ENCODE data around the gene SOX15. TPM values are rescaled to one million over a fixed set of nuclear protein-coding genes. Genes with fewer than 3 reads are reported as not detected.

SOX15 gene
- total RNA-seq, 4 donors from 2014 or later, result 3.1 to 6.9 (median 5.0) TPM

- peak overlapping the region; percentile 93 to 97 (median 96) for H3K27ac ChIP-seq
- H3K36me3 ChIP-seq, result peaks cover 4 to 50% (median 6%) of the 10 kb centered on the region in 3 donors
- no peaks in the 10 kb centered on the region for H3K27me3 ChIP-seq
- 74 to 89% methylated on average over 23 to 35 of the region's 36 CpGs for WGBS, 2 donors
- H3K9me3 ChIP-seq, result no peaks in the 10 kb centered on the region
- TF ChIP-seq EP300 (IDR thresholded peaks at IDR 0.05) (no peak), POLR2A (IDR thresholded peaks at IDR 0.05) (no peak), CTCF (IDR thresholded peaks at IDR 0.05) (no peak)
- peaks cover 0 to 76% (median 47%) of the 10 kb centered on the region in 4 donors for H3K4me1 ChIP-seq
- H3K4me3 ChIP-seq, result peak overlapping the region; percentile 51 to 85 (median 56)
- DNase-seq (ENCODE audit: low spot score in 2 of 2), result no peak
Measured at GRCh38 chr17:7582396-7583252, 7.3 kb downstream of the SOX15 start.

GRCh38 chr17:7580604-7581575 is 9.0 kb downstream of the SOX15 start:
- peaks cover 4 to 53% (median 23%) of the 10 kb centered on the region in 3 donors for H3K36me3 ChIP-seq
- H3K4me3 ChIP-seq, result peak overlapping the region in 2 of 4 donors; percentile 12 to 59
- H3K4me1 ChIP-seq, result peaks cover 0 to 90% (median 51%) of the 10 kb centered on the region in 4 donors
- 73 to 76% methylated on average over 23 of the region's 23 CpGs for WGBS, 2 donors
- DNase-seq (ENCODE audit: low spot score in 2 of 2), result no peak
- H3K27ac ChIP-seq, result peak overlapping the region; percentile 46 to 97 (median 96)
- TF ChIP-seq CTCF (IDR thresholded peaks at IDR 0.05) (no peak), POLR2A (IDR thresholded peaks at IDR 0.05) (no peak), EP300 (IDR thresholded peaks at IDR 0.05) (no peak)
- H3K9me3 ChIP-seq, result no peaks in the 10 kb centered on the region
- no peaks in the 10 kb centered on the region for H3K27me3 ChIP-seq

- Histone ChIP-seq H3K4me3 (peak overlapping the region; percentile 11 to 59 (median 26)), H3K36me3 (peaks cover 4 to 62% (median 27%) of the 10 kb centered on the region in 3 donors), H3K27me3 (no peaks in the 10 kb centered on the region), H3K27ac (peak overlapping the region; percentile 46 to 97 (median 96)), H3K9me3 (no peaks in the 10 kb centered on the region), H3K4me1 (peaks cover 0 to 90% (median 60%) of the 10 kb centered on the region in 4 donors)
- 68 to 70% methylated on average over 12 of the region's 12 CpGs for WGBS, 2 donors
- DNase-seq (ENCODE audit: low spot score in 2 of 2), result peak in 1 of 2 donors; percentile 22
- no peak for TF ChIP-seq POLR2A (IDR thresholded peaks at IDR 0.05)
- no peak for TF ChIP-seq EP300 (IDR thresholded peaks at IDR 0.05)
- TF ChIP-seq CTCF (IDR thresholded peaks at IDR 0.05), result no peak
Measured at GRCh38 chr17:7579834-7580603, 9.9 kb downstream of the SOX15 start.

- DNase-seq (ENCODE audit: low spot score in 2 of 2), result peak in 1 of 2 donors; percentile 64
- no peaks in the 10 kb centered on the region for H3K9me3 ChIP-seq
- WGBS, 2 donors, result 15 to 20% methylated on average over 7 of the region's 7 CpGs
- H3K27me3 ChIP-seq, result no peaks in the 10 kb centered on the region
- peaks cover 4 to 70% (median 27%) of the 10 kb centered on the region in 3 donors for H3K36me3 ChIP-seq
- peaks cover 0 to 90% (median 62%) of the 10 kb centered on the region in 4 donors for H3K4me1 ChIP-seq
- TF ChIP-seq EP300 (IDR thresholded peaks at IDR 0.05) (peak in 1 of 2 donors; percentile 86), CTCF (IDR thresholded peaks at IDR 0.05) (peak in 1 of 5 experiments; percentile 7), POLR2A (IDR thresholded peaks at IDR 0.05) (peak; percentile 48 to 60)
- H3K4me3 ChIP-seq, result peak within 1 kb of the TSS; percentile 11 to 59 (median 26)
- H3K27ac ChIP-seq, result peak within 1 kb of the TSS; percentile 46 to 97 (median 96)
Measured at GRCh38 chr17:7579001-7579833, 10.7 kb downstream of the SOX15 start, which contains the start of gene CD68. Gene CD68, plus strand, starts transcription at chr17:7579638. Its CDS starts 40 bp downstream, at chr17:7579678.
